A549 (cell line): ENCODE results near the gene FAM221B. TPM values are rescaled to one million over a fixed set of nuclear protein-coding genes. Genes with fewer than 3 reads are reported as not detected.

ENCODE experiments used
- ATAC-seq, 2 experiments: fragments of 200-7000 bp in 1 of 2; fragments of >200 bp in 1 of 2; cut with Nextera tagmentation in 1 of 2; cut with Tn5 transposase in 1 of 2; 3 replicates each; pipeline versions ENCODE4 v1.8.0 to v1.9.1; 2018 to 2020; ENCODE audit warnings: mild to moderate bottlenecking in 1 of 2, moderate library complexity in 1 of 2
- CTCF ChIA-PET: fragments of 300-600 bp; sonication (Branson Sonifier 250); formaldehyde crosslinking; extraction: SDS; loops from one replicate; lab custom pipeline; 2021; ENCODE audit warnings: antibody characterized with exemption, inconsistent platforms; lab: Yijun Ruan, JAX
- POLR2A ChIA-PET: fragments of 350-600 bp; formaldehyde crosslinking; extraction: SDS; loops from one replicate; lab custom pipeline; 2021; ENCODE audit warnings: antibody characterized with exemption, inconsistent platforms; lab: Yijun Ruan, JAX
- DNase-seq, 2 experiments: peaks; one replicate each; pipeline versions ENCODE4 v3.0.0 to v3.0.0-alpha.2; 2011 to 2016; ENCODE audit warnings: low read depth in 1 of 2, low spot score in 1 of 2
- FAIRE-seq: peaks from 2 replicates; lab custom pipeline; 2011; peaks lifted over from hg19 to GRCh38; lab: Jason Lieb, UNC
- H3K27ac ChIP-seq, 2 experiments: fragments of >200 bp; sonication (Bioruptor Twin); formaldehyde crosslinking; 3 replicates each; pipeline ENCODE4 v1.5.1; 2016 to 2017
- H3K4me1 ChIP-seq: fragments of >200 bp; sonication (Bioruptor Twin); formaldehyde crosslinking; 3 replicates; pipeline ENCODE4 v1.6.1; 2016
- H3K4me2 ChIP-seq: fragments of >200 bp; sonication (Bioruptor Twin); formaldehyde crosslinking; 3 replicates; pipeline ENCODE4 v1.6.1; 2016
- H3K4me3 ChIP-seq: fragments of >200 bp; sonication (Bioruptor Twin); formaldehyde crosslinking; 3 replicates; pipeline ENCODE4 v1.5.1; 2016
- H3K9me3 ChIP-seq: fragments of >200 bp; sonication (Bioruptor Twin); formaldehyde crosslinking; 3 replicates; pipeline ENCODE4 v1.6.1; 2016
- CBX2 ChIP-seq: fragments of 200-600 bp; sonication (generic); IDR thresholded peaks from 2 replicates; pipeline ENCODE4 v1.6.1; 2016; ENCODE audit warnings: low read depth, mild to moderate bottlenecking, borderline replicate concordance
- CBX8 ChIP-seq: fragments of 200-600 bp; sonication (generic); IDR thresholded peaks from 2 replicates; pipeline ENCODE4 v1.6.1; 2016
- CEBPB ChIP-seq, 2 experiments: fragments of >200 bp in 1 of 2; sonication (Bioruptor Twin) in 1 of 2; formaldehyde crosslinking in 1 of 2; IDR thresholded peaks; 2 replicates each; pipeline ENCODE4 v1.6.1; 2012 to 2016
- EHF ChIP-seq: fragments of 250-450 bp; sonication (Bioruptor Pico); IDR thresholded peaks from 2 replicates; pipeline ENCODE4 v1.5.0; 2020; ENCODE audit warnings: mild to moderate bottlenecking
- EP300 ChIP-seq, 2 experiments: fragments of >200 bp; sonication (Bioruptor Twin); formaldehyde crosslinking; IDR thresholded peaks; 2 replicates in 1 of 2; 3 replicates in 1 of 2; pipeline ENCODE4 v1.6.1; 2016 to 2017
- ESRRA ChIP-seq: fragments of 150-350 bp; IDR thresholded peaks from 2 replicates; pipeline ENCODE4 v1.6.1; 2014; ENCODE audit warnings: mild to moderate bottlenecking, low read length, borderline replicate concordance
- JUNB ChIP-seq: fragments of >200 bp; sonication (Bioruptor Twin); formaldehyde crosslinking; IDR thresholded peaks from 2 replicates; pipeline ENCODE4 v1.6.1; 2016
- KDM1A ChIP-seq: fragments of 200-600 bp; sonication (generic); IDR thresholded peaks from 2 replicates; pipeline ENCODE4 v1.6.1; 2016; ENCODE audit warnings: low read depth, mild to moderate bottlenecking
- KDM5A ChIP-seq: fragments of 200-600 bp; sonication (generic); IDR thresholded peaks from 2 replicates; pipeline ENCODE4 v1.6.1; 2016; ENCODE audit warnings: antibody characterized with exemption, mild to moderate bottlenecking
- MYC ChIP-seq: IDR thresholded peaks from 2 replicates; pipeline ENCODE4 v1.6.1; 2012; ENCODE audit warnings: mild to moderate bottlenecking, inconsistent platforms, low read length, improper control_type of control experiment, borderline replicate concordance
- NPAS2 ChIP-seq: fragments of 250-450 bp; sonication (Bioruptor Pico); IDR thresholded peaks from 2 replicates; pipeline ENCODE4 v1.8.0; 2022; ENCODE audit warnings: mild to moderate bottlenecking, moderate library complexity, borderline replicate concordance
- PHF8 ChIP-seq: fragments of 200-600 bp; sonication (generic); IDR thresholded peaks from 2 replicates; pipeline ENCODE4 v1.6.1; 2016; ENCODE audit warnings: low read depth, mild to moderate bottlenecking, antibody characterized with exemption, moderate library complexity, borderline replicate concordance
- POLR2A ChIP-seq: IDR thresholded peaks from 2 replicates; pipeline ENCODE4 v1.6.1; 2012; ENCODE audit warnings: mild to moderate bottlenecking, low read length
- TP53 ChIP-seq: fragments of 250-450 bp; sonication (Bioruptor Pico); IDR thresholded peaks from 2 replicates; pipeline ENCODE4 v1.5.0; 2021; ENCODE audit warnings: mild to moderate bottlenecking, moderate library complexity
- ZFP36 ChIP-seq: fragments of 450-650 bp; IDR thresholded peaks from 2 replicates; pipeline ENCODE4 v1.6.1; 2014; ENCODE audit warnings: borderline replicate concordance; ENCODE audit not compliant: partially characterized antibody
- ZNF302 ChIP-seq: fragments of 250-450 bp; sonication (Bioruptor Pico); IDR thresholded peaks from 2 replicates; pipeline ENCODE4 v1.9.0; 2021; ENCODE audit warnings: inconsistent platforms, mild to moderate bottlenecking, moderate library complexity
- WGBS: methylation state at CpG from one replicate; pipeline ENCODE4 v1.1.6; 2017; ENCODE audit errors: missing lambda C conversion rate; 5-methylcytosine and 5-hydroxymethylcytosine counted together
- polyA plus RNA-seq, 4 experiments: library from polyadenylated mRNA; depleted of rRNA in 3 of 4; stranded (reverse); fragments of >200 nt; fragmentation: RNase III in 1 of 4; extraction: RNeasy Plus Mini Kit Qiagen cat#74134 plus additional on column Dnase treatment in 1 of 4; gene quantifications; 2 replicates in 3 of 4; 3 replicates in 1 of 4; pipeline ENCODE4 v1.2.3, GENCODE V29; 2011 to 2017
- TF ChIP-seq, protein P1 (sequence below): IDR thresholded peaks from 2 replicates; pipeline ENCODE4 v1.6.1; 2012; ENCODE audit warnings: low read depth, borderline replicate concordance
- TF ChIP-seq, protein P2 (sequence below): fragments of 150-350 bp; IDR thresholded peaks from 2 replicates; pipeline ENCODE4 v1.6.1; 2014; ENCODE audit warnings: low read depth, mild to moderate bottlenecking, low read length
- TF ChIP-seq, protein P3 (sequence below): IDR thresholded peaks from 2 replicates; pipeline ENCODE4 v1.6.1; 2012
- TF ChIP-seq, protein P4 (sequence below): fragments of >200 bp; sonication (Bioruptor Twin); formaldehyde crosslinking; IDR thresholded peaks from 3 replicates; pipeline ENCODE4 v1.5.1; 2016

FAM221B gene
- polyA plus RNA-seq, 2 of the 4 experiments (the other 2 are of a cell fraction) = not detected

DNA sequence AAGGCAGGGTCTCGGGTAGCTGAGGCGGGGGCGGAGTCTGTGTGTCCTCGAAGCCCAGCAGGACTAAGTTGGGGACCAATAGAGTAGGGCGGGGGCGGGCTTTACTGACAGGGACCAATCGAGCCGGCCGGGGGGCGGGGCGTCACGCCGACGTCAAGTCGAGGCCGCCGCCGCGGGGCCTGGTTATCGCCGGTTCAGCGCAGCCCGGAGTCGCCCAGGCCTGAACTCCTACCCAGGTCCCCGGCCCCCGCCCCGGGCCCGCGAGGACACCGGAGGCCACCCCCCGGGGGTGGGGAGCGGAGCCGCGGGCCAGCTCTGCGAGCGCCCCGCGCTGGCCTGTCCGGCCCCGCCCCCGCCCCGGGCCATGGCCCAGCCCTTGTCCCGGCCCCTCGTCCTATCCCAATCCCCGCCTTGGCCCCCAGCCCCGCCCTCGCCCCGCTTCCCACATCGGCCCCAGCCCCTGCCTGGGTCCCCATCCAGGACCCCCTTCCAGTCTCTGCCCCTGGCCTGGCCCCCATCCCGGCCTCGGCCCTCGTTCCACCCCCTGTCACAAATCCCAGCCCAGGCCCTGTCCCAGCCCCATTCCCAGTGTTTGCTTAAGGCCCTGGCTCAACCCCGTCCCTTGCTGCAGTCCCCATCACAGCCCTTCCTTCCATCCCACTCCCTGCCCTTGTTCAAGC lies 692 bp upstream of the FAM221B start, which contains the start of gene TMEM8B:
Gene TMEM8B (plus strand): TSS at position 145 of the 680 bp plus-strand sequence. CDS start 220 bp downstream, at position 365.
- peak within 1 kb of the TSS; percentile 84 to 91 for H3K27ac ChIP-seq
- H3K4me1 ChIP-seq = peaks cover 4% of the 10 kb centered on the region; the same call in 2 of the 3 replicates
- TF ChIP-seq PHF8 = peak; percentile 30; the same call in 1 of the 2 replicates
- TF ChIP-seq, protein P1, sequence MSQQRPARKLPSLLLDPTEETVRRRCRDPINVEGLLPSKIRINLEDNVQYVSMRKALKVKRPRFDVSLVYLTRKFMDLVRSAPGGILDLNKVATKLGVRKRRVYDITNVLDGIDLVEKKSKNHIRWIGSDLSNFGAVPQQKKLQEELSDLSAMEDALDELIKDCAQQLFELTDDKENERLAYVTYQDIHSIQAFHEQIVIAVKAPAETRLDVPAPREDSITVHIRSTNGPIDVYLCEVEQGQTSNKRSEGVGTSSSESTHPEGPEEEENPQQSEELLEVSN = no peak
- FAIRE-seq (no peak), ATAC-seq (peak; percentile 86 to 93), DNase-seq (peak; percentile 90 to 97)
- ChIA-PET POLR2A (interaction anchor here (1.5 kb wide), 1 partner anchor 15 kb away, joined by 4 read pairs; the partner anchor contains the start of gene HINT2), CTCF (interaction anchor here (0.6 to 5.6 kb wide), 9 partner anchors 9 to 116 kb away, joined by 3 to 59 read pairs (median 3); partner anchors contain the start of genes HINT2, SPAAR and SPAG8)
- peak within 1 kb of the TSS; percentile 96 for H3K4me2 ChIP-seq
- no peaks in the 10 kb centered on the region for H3K9me3 ChIP-seq
- H3K4me3 ChIP-seq = peak within 1 kb of the TSS; percentile 80
- 0% methylated on average over 9 of the region's 53 CpGs for WGBS

DNA sequence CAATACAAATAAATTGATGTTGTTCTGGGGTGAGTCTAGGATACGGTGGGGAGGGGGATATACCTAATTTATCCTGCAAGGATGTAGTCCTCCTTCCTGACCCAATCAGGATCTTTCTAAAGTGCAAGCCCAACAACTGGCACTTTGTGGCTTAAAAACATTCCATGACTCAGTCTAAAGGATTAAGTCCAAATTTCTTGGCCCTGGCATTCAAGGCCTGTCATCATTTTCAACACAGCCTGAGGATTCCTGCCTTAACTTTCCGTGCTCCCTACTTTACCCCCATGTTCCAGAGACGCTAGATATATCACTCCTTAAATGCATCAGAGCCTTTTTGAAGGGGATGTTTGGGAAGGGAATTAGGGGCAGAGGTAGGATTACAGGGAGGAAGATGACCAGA lies 1.0 kb downstream of the FAM221B start:
- POLR2A ChIA-PET = interaction anchor here (0.6 kb wide), 1 partner anchor 78 kb away, joined by 3 read pairs; the partner anchor contains the start of gene HRCT1
- peaks cover 4% of the 10 kb centered on the region; the same call in 2 of the 3 replicates for H3K4me1 ChIP-seq
- no peak for ATAC-seq
- TF ChIP-seq POLR2A (no peak), EP300 (IDR thresholded peaks at IDR 0.05) (no peak), TP53 (CRISPR knock-in tag) (no peak), CBX8 (no peak), KDM1A (no peak), KDM5A (no peak), JUNB (no peak), ESRRA (no peak), ZFP36 (no peak), ZNF302 (CRISPR knock-in tag) (no peak), NPAS2 (CRISPR knock-in tag) (no peak), EHF (CRISPR knock-in tag) (no peak), MYC (no peak), CEBPB (IDR thresholded peaks at IDR 0.05) (no peak), CBX2 (no peak), PHF8 (no peak)
- TF ChIP-seq, protein P2, sequence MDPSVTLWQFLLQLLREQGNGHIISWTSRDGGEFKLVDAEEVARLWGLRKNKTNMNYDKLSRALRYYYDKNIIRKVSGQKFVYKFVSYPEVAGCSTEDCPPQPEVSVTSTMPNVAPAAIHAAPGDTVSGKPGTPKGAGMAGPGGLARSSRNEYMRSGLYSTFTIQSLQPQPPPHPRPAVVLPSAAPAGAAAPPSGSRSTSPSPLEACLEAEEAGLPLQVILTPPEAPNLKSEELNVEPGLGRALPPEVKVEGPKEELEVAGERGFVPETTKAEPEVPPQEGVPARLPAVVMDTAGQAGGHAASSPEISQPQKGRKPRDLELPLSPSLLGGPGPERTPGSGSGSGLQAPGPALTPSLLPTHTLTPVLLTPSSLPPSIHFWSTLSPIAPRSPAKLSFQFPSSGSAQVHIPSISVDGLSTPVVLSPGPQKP = no peak
- TF ChIP-seq, protein P3, sequence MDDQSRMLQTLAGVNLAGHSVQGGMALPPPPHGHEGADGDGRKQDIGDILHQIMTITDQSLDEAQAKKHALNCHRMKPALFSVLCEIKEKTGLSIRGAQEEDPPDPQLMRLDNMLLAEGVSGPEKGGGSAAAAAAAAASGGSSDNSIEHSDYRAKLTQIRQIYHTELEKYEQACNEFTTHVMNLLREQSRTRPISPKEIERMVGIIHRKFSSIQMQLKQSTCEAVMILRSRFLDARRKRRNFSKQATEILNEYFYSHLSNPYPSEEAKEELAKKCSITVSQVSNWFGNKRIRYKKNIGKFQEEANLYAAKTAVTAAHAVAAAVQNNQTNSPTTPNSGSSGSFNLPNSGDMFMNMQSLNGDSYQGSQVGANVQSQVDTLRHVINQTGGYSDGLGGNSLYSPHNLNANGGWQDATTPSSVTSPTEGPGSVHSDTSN = no peak
- TF ChIP-seq, protein P4, sequence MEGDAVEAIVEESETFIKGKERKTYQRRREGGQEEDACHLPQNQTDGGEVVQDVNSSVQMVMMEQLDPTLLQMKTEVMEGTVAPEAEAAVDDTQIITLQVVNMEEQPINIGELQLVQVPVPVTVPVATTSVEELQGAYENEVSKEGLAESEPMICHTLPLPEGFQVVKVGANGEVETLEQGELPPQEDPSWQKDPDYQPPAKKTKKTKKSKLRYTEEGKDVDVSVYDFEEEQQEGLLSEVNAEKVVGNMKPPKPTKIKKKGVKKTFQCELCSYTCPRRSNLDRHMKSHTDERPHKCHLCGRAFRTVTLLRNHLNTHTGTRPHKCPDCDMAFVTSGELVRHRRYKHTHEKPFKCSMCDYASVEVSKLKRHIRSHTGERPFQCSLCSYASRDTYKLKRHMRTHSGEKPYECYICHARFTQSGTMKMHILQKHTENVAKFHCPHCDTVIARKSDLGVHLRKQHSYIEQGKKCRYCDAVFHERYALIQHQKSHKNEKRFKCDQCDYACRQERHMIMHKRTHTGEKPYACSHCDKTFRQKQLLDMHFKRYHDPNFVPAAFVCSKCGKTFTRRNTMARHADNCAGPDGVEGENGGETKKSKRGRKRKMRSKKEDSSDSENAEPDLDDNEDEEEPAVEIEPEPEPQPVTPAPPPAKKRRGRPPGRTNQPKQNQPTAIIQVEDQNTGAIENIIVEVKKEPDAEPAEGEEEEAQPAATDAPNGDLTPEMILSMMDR = no peak
- TF ChIP-seq, all 56 proteins: peak for 0
- Histone ChIP-seq H3K4me2 (no peak overlapping the region), H3K4me3 (no peak overlapping the region), H3K27ac (no peak overlapping the region), H3K9me3 (no peaks in the 10 kb centered on the region)
- CTCF ChIA-PET = interaction anchor here (1.6 to 5.6 kb wide), 9 partner anchors 11 to 75 kb away, joined by 5 to 59 read pairs (median 19); partner anchors contain the start of genes HINT2, NPR2 and SPAG8
- WGBS = 88% methylated on average over 3 of the region's 3 CpGs
- DNase-seq = no peak
- no peak for FAIRE-seq
